Mucosa of stomach (tissue), 1 donor: ENCODE results near the gene CERS6.

ENCODE experiments used
- H3K27me3 ChIP-seq: one replicate; pipeline ENCODE4 v1.7.0; 2013; ENCODE audit warnings: mild to moderate bottlenecking, low read length; ENCODE audit not compliant: control insufficient read depth, insufficient read depth
- H3K36me3 ChIP-seq: one replicate; pipeline ENCODE4 v1.7.0; 2013; ENCODE audit warnings: low read length; ENCODE audit not compliant: control insufficient read depth, insufficient read depth
- H3K4me1 ChIP-seq: one replicate; pipeline ENCODE4 v1.7.0; 2013; ENCODE audit warnings: mild to moderate bottlenecking, low read length; ENCODE audit not compliant: control insufficient read depth, insufficient read depth
- H3K4me3 ChIP-seq: one replicate; pipeline ENCODE4 v1.7.0; 2013; ENCODE audit warnings: low read length
- H3K9ac ChIP-seq: one replicate; pipeline ENCODE4 v1.7.0; 2013; ENCODE audit warnings: mild to moderate bottlenecking, low read length, moderate library complexity
- H3K9me3 ChIP-seq: one replicate; pipeline ENCODE4 v1.7.0; 2013; ENCODE audit warnings: mild to moderate bottlenecking, low read length, moderate library complexity; ENCODE audit not compliant: control insufficient read depth
- donor health status: Pancreatic carcinoma.

CERS6 gene

GRCh38 chr2:168517816-168518215 lies 61.7 kb downstream of the CERS6 start:
- H3K36me3 ChIP-seq: no peaks in the 10 kb centered on the region
- no peak overlapping the region for H3K9ac ChIP-seq
- H3K9me3 ChIP-seq: no peaks in the 10 kb centered on the region
- H3K4me1 ChIP-seq: peaks cover 20% of the 10 kb centered on the region
- H3K27me3 ChIP-seq: no peaks in the 10 kb centered on the region
- H3K4me3 ChIP-seq: no peak overlapping the region

- peaks cover 26% of the 10 kb centered on the region for H3K4me1 ChIP-seq
Observed at GRCh38 chr2:168518555-168519066, 62.5 kb downstream of the CERS6 start.

GRCh38 chr2:168519534-168520308 lies 63.6 kb downstream of the CERS6 start:
- Histone ChIP-seq H3K4me1 (peaks cover 32% of the 10 kb centered on the region), H3K4me3 (no peak overlapping the region), H3K9ac (no peak overlapping the region), H3K9me3 (no peaks in the 10 kb centered on the region), H3K27me3 (no peaks in the 10 kb centered on the region), H3K36me3 (no peaks in the 10 kb centered on the region)

More at GRCh38 chr2:168518555-168519066, 62.5 kb downstream of the CERS6 start:
- Histone ChIP-seq H3K4me3 (no peak overlapping the region), H3K9me3 (no peaks in the 10 kb centered on the region), H3K27me3 (no peaks in the 10 kb centered on the region), H3K9ac (no peak overlapping the region), H3K36me3 (no peaks in the 10 kb centered on the region)

- Histone ChIP-seq H3K9me3 (no peaks in the 10 kb centered on the region), H3K9ac (no peak overlapping the region), H3K4me1 (peaks cover 36% of the 10 kb centered on the region), H3K4me3 (no peak overlapping the region), H3K27me3 (no peaks in the 10 kb centered on the region), H3K36me3 (no peaks in the 10 kb centered on the region)
Observed at GRCh38 chr2:168521053-168521741, 65.1 kb downstream of the CERS6 start.

GRCh38 chr2:168522446-168522845 lies 66.4 kb downstream of the CERS6 start:
- no peak overlapping the region for H3K9ac ChIP-seq
- H3K27me3 ChIP-seq: no peaks in the 10 kb centered on the region
- peaks cover 46% of the 10 kb centered on the region for H3K4me1 ChIP-seq
- no peaks in the 10 kb centered on the region for H3K9me3 ChIP-seq
- no peaks in the 10 kb centered on the region for H3K36me3 ChIP-seq
- H3K4me3 ChIP-seq: no peak overlapping the region

- Histone ChIP-seq H3K27me3 (no peaks in the 10 kb centered on the region), H3K4me3 (no peak overlapping the region), H3K36me3 (no peaks in the 10 kb centered on the region), H3K4me1 (peaks cover 38% of the 10 kb centered on the region), H3K9ac (no peak overlapping the region), H3K9me3 (no peaks in the 10 kb centered on the region)
Observed at GRCh38 chr2:168524005-168524404, 67.9 kb downstream of the CERS6 start.

GRCh38 chr2:168525020-168525419 lies 68.9 kb downstream of the CERS6 start:
- H3K9ac ChIP-seq: no peak overlapping the region
- H3K36me3 ChIP-seq: no peaks in the 10 kb centered on the region
- no peaks in the 10 kb centered on the region for H3K9me3 ChIP-seq
- no peaks in the 10 kb centered on the region for H3K27me3 ChIP-seq
- peaks cover 38% of the 10 kb centered on the region for H3K4me1 ChIP-seq
- no peak overlapping the region for H3K4me3 ChIP-seq

- no peaks in the 10 kb centered on the region for H3K9me3 ChIP-seq
- no peak overlapping the region for H3K9ac ChIP-seq
- no peaks in the 10 kb centered on the region for H3K27me3 ChIP-seq
- H3K4me1 ChIP-seq: peaks cover 38% of the 10 kb centered on the region
- no peak overlapping the region for H3K4me3 ChIP-seq
- no peaks in the 10 kb centered on the region for H3K36me3 ChIP-seq
Observed at GRCh38 chr2:168525716-168526446, 69.8 kb downstream of the CERS6 start.

GRCh38 chr2:168526641-168527040 lies 70.6 kb downstream of the CERS6 start:
- Histone ChIP-seq H3K4me3 (no peak overlapping the region), H3K27me3 (no peaks in the 10 kb centered on the region), H3K4me1 (peaks cover 31% of the 10 kb centered on the region), H3K36me3 (no peaks in the 10 kb centered on the region), H3K9ac (no peak overlapping the region), H3K9me3 (no peaks in the 10 kb centered on the region)

GRCh38 chr2:168528016-168528415 lies 71.9 kb downstream of the CERS6 start:
- Histone ChIP-seq H3K4me3 (no peak overlapping the region), H3K9ac (no peak overlapping the region), H3K9me3 (no peaks in the 10 kb centered on the region), H3K4me1 (peaks cover 27% of the 10 kb centered on the region), H3K36me3 (no peaks in the 10 kb centered on the region), H3K27me3 (no peaks in the 10 kb centered on the region)

GRCh38 chr2:168528469-168528868 lies 72.4 kb downstream of the CERS6 start:
- Histone ChIP-seq H3K4me3 (no peak overlapping the region), H3K9me3 (no peaks in the 10 kb centered on the region), H3K4me1 (peaks cover 24% of the 10 kb centered on the region), H3K27me3 (no peaks in the 10 kb centered on the region), H3K36me3 (no peaks in the 10 kb centered on the region), H3K9ac (no peak overlapping the region)
